Activated naive CD4-positive, alpha-beta T cell treated with anti-CD3 and anti-CD28 coated beads for 36 hours (primary cell): ENCODE data around the gene PNPLA5. TPM values are rescaled to one million over a fixed set of nuclear protein-coding genes. Genes with fewer than 3 reads are reported as not detected.

Experiments
- CTCF ChIA-PET: fragments of 350-600 bp; sonication (Branson Sonifier 250); formaldehyde crosslinking; loops from one replicate; lab custom pipeline; 2021; ENCODE audit warnings: antibody characterized with exemption; lab: Charles Lee
- DNase-seq: peaks from one replicate; pipeline ENCODE4 v3.0.0-alpha.2; 2020
- H3K27ac Mint-ChIP-seq: one replicate; pipeline ENCODE4 v1.8.0; 2021; ENCODE audit warnings: mild to moderate bottlenecking, mixed read lengths
- H3K27me3 Mint-ChIP-seq: one replicate; pipeline ENCODE4 v1.8.0; 2021; ENCODE audit warnings: low read depth, mixed read lengths
- H3K36me3 Mint-ChIP-seq: one replicate; pipeline ENCODE4 v1.8.0; 2021; ENCODE audit warnings: low read depth, mixed read lengths
- H3K4me1 Mint-ChIP-seq: one replicate; pipeline ENCODE4 v1.8.0; 2021; ENCODE audit warnings: low read depth, mixed read lengths
- H3K4me3 Mint-ChIP-seq: one replicate; pipeline ENCODE4 v1.8.0; 2021; ENCODE audit warnings: mild to moderate bottlenecking, moderate library complexity, mixed read lengths
- H3K9me3 Mint-ChIP-seq: one replicate; pipeline ENCODE4 v1.8.0; 2021; ENCODE audit warnings: mixed read lengths
- intact Hi-C: fragments of 100-400 bp; cut with micrococcal nuclease; formaldehyde crosslinking; loops from one replicate; pipeline ENCODE4 v1.15.1; 2023
- total RNA-seq, 2 experiments: library from RNA; stranded (reverse); gene quantifications; one replicate each; pipeline ENCODE4 v1.2.3, GENCODE V29; 2021

PNPLA5 gene
- not detected for total RNA-seq

GRCh38 chr22:43891360-43892182 is at the start of gene PNPLA5:
TSS of gene PNPLA5 (minus strand) at chr22:43892013. CDS start at chr22:43891880, 133 bp downstream.
- Mint-ChIP-seq H3K4me1 (no peaks in the 10 kb centered on the region), H3K36me3 (no peaks in the 10 kb centered on the region), H3K27ac (no peak within 1 kb of the TSS), H3K4me3 (no peak within 1 kb of the TSS), H3K9me3 (no peaks in the 10 kb centered on the region), H3K27me3 (peaks cover 34% of the 10 kb centered on the region)
- CTCF ChIA-PET, result no interaction called here
- DNase-seq, result peak; percentile 42
- intact Hi-C loops, result no loop called here

- H3K36me3 Mint-ChIP-seq, result no peaks in the 10 kb centered on the region
- H3K4me1 Mint-ChIP-seq, result no peaks in the 10 kb centered on the region
- no peak overlapping the region for H3K27ac Mint-ChIP-seq
- CTCF ChIA-PET, result interaction anchor here (0.6 to 1.4 kb wide), 4 partner anchors 18 to 327 kb away, joined by 3 to 6 read pairs (median 3); partner anchors contain the start of gene PNPLA3
- peaks cover 6% of the 10 kb centered on the region for H3K27me3 Mint-ChIP-seq
- peaks cover 5% of the 10 kb centered on the region for H3K9me3 Mint-ChIP-seq
- no peak overlapping the region for H3K4me3 Mint-ChIP-seq
- no peak for DNase-seq
- intact Hi-C loops, result no loop called here
Measured at GRCh38 chr22:43941449-43941848, 49.6 kb upstream of the PNPLA5 start.

- H3K36me3 Mint-ChIP-seq, result no peaks in the 10 kb centered on the region
- intact Hi-C loops, result no loop called here
- no peaks in the 10 kb centered on the region for H3K9me3 Mint-ChIP-seq
- CTCF ChIA-PET, result no interaction called here
- no peaks in the 10 kb centered on the region for H3K4me1 Mint-ChIP-seq
- no peak overlapping the region for H3K4me3 Mint-ChIP-seq
- no peaks in the 10 kb centered on the region for H3K27me3 Mint-ChIP-seq
- no peak overlapping the region for H3K27ac Mint-ChIP-seq
- no peak for DNase-seq
Measured at GRCh38 chr22:43931771-43932170, 40.0 kb upstream of the PNPLA5 start.

- Mint-ChIP-seq H3K27me3 (peaks cover 7% of the 10 kb centered on the region), H3K27ac (no peak overlapping the region), H3K9me3 (no peaks in the 10 kb centered on the region), H3K4me3 (no peak overlapping the region), H3K36me3 (no peaks in the 10 kb centered on the region), H3K4me1 (no peaks in the 10 kb centered on the region)
- no peak for DNase-seq
- CTCF ChIA-PET, result no interaction called here
- intact Hi-C loops, result no loop called here
Measured at GRCh38 chr22:43928908-43929307, 37.1 kb upstream of the PNPLA5 start.

GRCh38 chr22:43928468-43928867 is 36.7 kb upstream of the PNPLA5 start:
- intact Hi-C loops, result no loop called here
- no peak overlapping the region for H3K4me3 Mint-ChIP-seq
- CTCF ChIA-PET, result no interaction called here
- H3K27ac Mint-ChIP-seq, result no peak overlapping the region
- no peak for DNase-seq
- no peaks in the 10 kb centered on the region for H3K9me3 Mint-ChIP-seq
- H3K4me1 Mint-ChIP-seq, result no peaks in the 10 kb centered on the region
- peaks cover 7% of the 10 kb centered on the region for H3K27me3 Mint-ChIP-seq
- no peaks in the 10 kb centered on the region for H3K36me3 Mint-ChIP-seq

GRCh38 chr22:43926349-43926710 is 34.5 kb upstream of the PNPLA5 start:
- intact Hi-C loops, result no loop called here

GRCh38 chr22:43925433-43926348 is 33.9 kb upstream of the PNPLA5 start:
- CTCF ChIA-PET, result no interaction called here
- peak overlapping the region; percentile 54 for H3K4me3 Mint-ChIP-seq
- intact Hi-C loops, result no loop called here
- H3K27ac Mint-ChIP-seq, result no peak overlapping the region
- peaks cover 7% of the 10 kb centered on the region for H3K27me3 Mint-ChIP-seq
- peaks cover 4% of the 10 kb centered on the region for H3K4me1 Mint-ChIP-seq
- H3K36me3 Mint-ChIP-seq, result no peaks in the 10 kb centered on the region
- DNase-seq, result no peak
- H3K9me3 Mint-ChIP-seq, result no peaks in the 10 kb centered on the region

More at GRCh38 chr22:43926349-43926710, 34.5 kb upstream of the PNPLA5 start:
- Mint-ChIP-seq H3K9me3 (no peaks in the 10 kb centered on the region), H3K27me3 (peaks cover 7% of the 10 kb centered on the region), H3K36me3 (no peaks in the 10 kb centered on the region), H3K4me1 (peaks cover 4% of the 10 kb centered on the region), H3K27ac (no peak overlapping the region), H3K4me3 (no peak overlapping the region)
- DNase-seq, result no peak
- CTCF ChIA-PET, result no interaction called here

- Mint-ChIP-seq H3K4me3 (peak overlapping the region; percentile 54), H3K9me3 (no peaks in the 10 kb centered on the region), H3K36me3 (no peaks in the 10 kb centered on the region), H3K27ac (no peak overlapping the region), H3K4me1 (peaks cover 4% of the 10 kb centered on the region), H3K27me3 (peaks cover 7% of the 10 kb centered on the region)
- DNase-seq, result no peak
- CTCF ChIA-PET, result interaction anchor here (0.8 kb wide), 1 partner anchor 20 kb away, joined by 4 read pairs; no protein-coding TSS in a partner anchor
- intact Hi-C loops, result no loop called here
Measured at GRCh38 chr22:43924877-43925276, 33.1 kb upstream of the PNPLA5 start.

- DNase-seq, result peak; percentile 83
- CTCF ChIA-PET, result interaction anchor here (0.8 to 0.9 kb wide), 2 partner anchors 18 to 21 kb away, joined by 3 to 4 read pairs; no protein-coding TSS in a partner anchor
- peaks cover 9% of the 10 kb centered on the region for H3K27me3 Mint-ChIP-seq
- H3K4me1 Mint-ChIP-seq, result peaks cover 4% of the 10 kb centered on the region
- H3K4me3 Mint-ChIP-seq, result peak within 1 kb of the TSS; percentile 67
- no peaks in the 10 kb centered on the region for H3K36me3 Mint-ChIP-seq
- no peaks in the 10 kb centered on the region for H3K9me3 Mint-ChIP-seq
- intact Hi-C loops, result loop anchor here (2.0 kb wide), 1 partner anchor 31 kb away; the partner anchor contains the start of gene SAMM50
- no peak within 1 kb of the TSS for H3K27ac Mint-ChIP-seq
Measured at GRCh38 chr22:43923631-43924464, 32.0 kb upstream of the PNPLA5 start, which contains the start of gene PNPLA3. TSS of gene PNPLA3 (plus strand) at chr22:43923805. CDS start at chr22:43923912, 107 bp downstream.

- Mint-ChIP-seq H3K4me1 (peaks cover 4% of the 10 kb centered on the region), H3K4me3 (peak overlapping the region; percentile 61), H3K27ac (no peak overlapping the region), H3K9me3 (no peaks in the 10 kb centered on the region), H3K36me3 (no peaks in the 10 kb centered on the region), H3K27me3 (peaks cover 9% of the 10 kb centered on the region)
- CTCF ChIA-PET, result interaction anchor here (0.9 kb wide), 1 partner anchor 18 kb away, joined by 3 read pairs; no protein-coding TSS in a partner anchor
- intact Hi-C loops, result loop anchor here (2.0 kb wide), 1 partner anchor 32 kb away; the partner anchor contains the start of gene SAMM50
- DNase-seq, result peak; percentile 18
Measured at GRCh38 chr22:43923191-43923590, 31.4 kb upstream of the PNPLA5 start.

- no peaks in the 10 kb centered on the region for H3K9me3 Mint-ChIP-seq
- intact Hi-C loops, result loop anchor here (2.0 kb wide), 1 partner anchor 33 kb away; the partner anchor contains the start of gene SAMM50
- H3K4me1 Mint-ChIP-seq, result peaks cover 4% of the 10 kb centered on the region
- H3K27ac Mint-ChIP-seq, result no peak overlapping the region
- peaks cover 17% of the 10 kb centered on the region for H3K27me3 Mint-ChIP-seq
- H3K4me3 Mint-ChIP-seq, result no peak overlapping the region
- CTCF ChIA-PET, result interaction anchor here (1.3 kb wide), 1 partner anchor 39 kb away, joined by 5 read pairs; no protein-coding TSS in a partner anchor
- no peaks in the 10 kb centered on the region for H3K36me3 Mint-ChIP-seq
- DNase-seq, result no peak
Measured at GRCh38 chr22:43922123-43922522, 30.3 kb upstream of the PNPLA5 start.
